H1 (cell line): ENCODE results near the gene PINLYP. TPM values are rescaled to one million over a fixed set of nuclear protein-coding genes. Genes with fewer than 3 reads are reported as not detected.

Experiments used
- CTCF ChIA-PET: fragments of 300-600 bp; sonication (Branson Sonifier 250); formaldehyde crosslinking; loops from one replicate; lab custom pipeline; 2021; ENCODE audit not compliant: partially characterized antibody; lab: Charles Lee
- POLR2A ChIA-PET: fragments of 300-600 bp; sonication (Branson Sonifier 250); formaldehyde crosslinking; loops from one replicate; lab custom pipeline; 2021; ENCODE audit warnings: inconsistent platforms; ENCODE audit not compliant: partially characterized antibody; lab: Charles Lee
- DNase-seq, 2 experiments: peaks; one replicate each; pipeline versions ENCODE4 v3.0.0 to v3.0.0-alpha.2; 2010 to 2022; ENCODE audit warnings: low spot score in 2 of 2, low read depth in 1 of 2, mixed read lengths in 1 of 2
- FAIRE-seq: peaks from 2 replicates; lab custom pipeline; 2011; peaks lifted over from hg19 to GRCh38; lab: Jason Lieb, UNC
- H2AFZ ChIP-seq: 2 replicates; pipeline ENCODE4 v1.8.1; 2012; ENCODE audit warnings: low read length, inconsistent platforms
- H2AK5ac ChIP-seq: 2 replicates; pipeline ENCODE4 v1.6.1; 2013; ENCODE audit warnings: low read depth, low read length
- H2BK120ac ChIP-seq: replicated peaks from 2 replicates; pipeline ENCODE3; 2013; ENCODE audit warnings: low read depth, low read length, inconsistent platforms
- H2BK12ac ChIP-seq: 2 replicates; pipeline ENCODE4 v1.6.1; 2013; ENCODE audit warnings: low read depth, low read length
- H2BK15ac ChIP-seq: 2 replicates; pipeline ENCODE4 v1.6.1; 2013; ENCODE audit warnings: low read length
- H2BK20ac ChIP-seq: 2 replicates; pipeline ENCODE4 v1.6.1; 2013; ENCODE audit warnings: low read length
- H2BK5ac ChIP-seq: 2 replicates; pipeline ENCODE4 v1.6.1; 2013; ENCODE audit warnings: low read depth, low read length
- H3K14ac ChIP-seq: 2 replicates; pipeline ENCODE4 v1.6.1; 2013; ENCODE audit warnings: inconsistent platforms; ENCODE audit not compliant: insufficient read length
- H3K18ac ChIP-seq: 2 replicates; pipeline ENCODE4 v1.6.1; 2013; ENCODE audit warnings: low read length; ENCODE audit errors: extremely low read depth
- H3K23ac ChIP-seq: 2 replicates; pipeline ENCODE4 v1.6.1; 2013; ENCODE audit warnings: inconsistent platforms; ENCODE audit not compliant: insufficient read length
- H3K23me2 ChIP-seq: 2 replicates; pipeline ENCODE4 v1.6.1; 2013; ENCODE audit warnings: low read depth, low read length
- H3K27ac ChIP-seq: 2 replicates; pipeline ENCODE4 v1.6.1; 2011; ENCODE audit warnings: low read depth, low read length, inconsistent platforms
- H3K27me3 ChIP-seq, 4 experiments: replicated peaks in 1 of 4; 1 replicate in 1 of 4; 2 replicates in 3 of 4; pipeline versions ENCODE4 v1.6.1 to v1.8.1; 2011 to 2013; ENCODE audit warnings: low read length in 3 of 4, mild to moderate bottlenecking in 3 of 4, inconsistent platforms in 2 of 4, mixed read lengths in 2 of 4, moderate library complexity in 1 of 4; ENCODE audit not compliant: control insufficient read depth in 3 of 4, insufficient read depth in 3 of 4; ENCODE audit errors: extremely low read depth in 1 of 4
- H3K36me3 ChIP-seq, 4 experiments: 2 replicates each; pipeline versions ENCODE4 v1.6.1 to v1.8.1; 2011 to 2013; ENCODE audit warnings: mild to moderate bottlenecking in 4 of 4, low read length in 3 of 4, moderate library complexity in 2 of 4, control low read depth in 1 of 4, inconsistent platforms in 1 of 4; ENCODE audit not compliant: insufficient read depth in 4 of 4, control insufficient read depth in 2 of 4
- H3K4ac ChIP-seq: replicated peaks from 2 replicates; pipeline ENCODE3; 2013; ENCODE audit warnings: low read length, low read depth, mixed read lengths, inconsistent platforms; ENCODE audit not compliant: insufficient read length
- H3K4me1 ChIP-seq, 4 experiments: replicated peaks in 1 of 4; 1 replicate in 1 of 4; 2 replicates in 3 of 4; pipeline versions ENCODE4 v1.6.1 to v1.8.1; 2011 to 2013; ENCODE audit warnings: low read length in 3 of 4, inconsistent platforms in 2 of 4, mixed read lengths in 1 of 4; ENCODE audit not compliant: insufficient read depth in 4 of 4, control insufficient read depth in 3 of 4
- H3K4me2 ChIP-seq, 2 experiments: 2 replicates each; pipeline versions ENCODE4 v1.6.1 to v1.8.1; 2011 to 2013; ENCODE audit warnings: low read depth in 2 of 2, low read length in 2 of 2, control low read depth in 1 of 2, inconsistent platforms in 1 of 2, mild to moderate bottlenecking in 1 of 2; ENCODE audit not compliant: insufficient read depth in 1 of 2
- H3K4me3 ChIP-seq, 4 experiments: fragments of 200-600, 300-600 bp in 1 of 4; sonication (generic), shearing (Covaris generic), sonication (Bioruptor Twin) in 1 of 4; 2 replicates each; pipeline versions ENCODE4 v1.5.1 to v1.8.1; 2011 to 2016; ENCODE audit warnings: low read length in 4 of 4, low read depth in 3 of 4, control low read depth in 2 of 4, inconsistent platforms in 2 of 4, mild to moderate bottlenecking in 2 of 4, mixed read lengths in 1 of 4, moderate library complexity in 1 of 4; ENCODE audit not compliant: insufficient read depth in 2 of 4; ENCODE audit errors: extremely low read depth in 1 of 4
- H3K56ac ChIP-seq: replicated peaks from 2 replicates; pipeline ENCODE3; 2013; ENCODE audit warnings: low read depth, mild to moderate bottlenecking, mixed read lengths, low read length, inconsistent platforms; ENCODE audit not compliant: insufficient read length
- H3K79me1 ChIP-seq: 2 replicates; pipeline ENCODE4 v1.6.1; 2013; ENCODE audit warnings: low read depth, low read length, control low read depth
- H3K79me2 ChIP-seq, 2 experiments: 2 replicates each; pipeline versions ENCODE4 v1.6.1 to v1.8.1; 2012 to 2013; ENCODE audit warnings: low read length in 2 of 2, mild to moderate bottlenecking in 2 of 2, inconsistent platforms in 1 of 2; ENCODE audit not compliant: insufficient read depth in 2 of 2, control insufficient read depth in 1 of 2
- H3K9ac ChIP-seq, 4 experiments: replicated peaks in 1 of 4; 1 replicate in 1 of 4; 2 replicates in 3 of 4; pipeline versions ENCODE4 v1.6.1 to v1.8.1; 2011 to 2013; ENCODE audit warnings: low read depth in 3 of 4, low read length in 3 of 4, control low read depth in 2 of 4, mild to moderate bottlenecking in 2 of 4, moderate library complexity in 2 of 4, inconsistent platforms in 1 of 4; ENCODE audit errors: extremely low read depth in 1 of 4
- H3K9me3 ChIP-seq, 2 experiments: 2 replicates each; pipeline versions ENCODE4 v1.6.1 to v1.8.1; 2012 to 2013; ENCODE audit warnings: mild to moderate bottlenecking in 2 of 2, moderate library complexity in 2 of 2, control low read depth in 1 of 2, inconsistent platforms in 1 of 2, low read depth in 1 of 2, low read length in 1 of 2, mixed read lengths in 1 of 2; ENCODE audit not compliant: insufficient read depth in 2 of 2
- H4K20me1 ChIP-seq, 2 experiments: replicated peaks in 1 of 2; 2 replicates each; pipeline versions ENCODE3 to v1.8.1; 2011 to 2013; ENCODE audit warnings: inconsistent platforms in 2 of 2, low read length in 2 of 2, mild to moderate bottlenecking in 1 of 2; ENCODE audit not compliant: insufficient read depth in 2 of 2, control insufficient read depth in 1 of 2
- H4K5ac ChIP-seq: 2 replicates; pipeline ENCODE4 v1.6.1; 2013; ENCODE audit warnings: low read length, low read depth, mixed read lengths, inconsistent platforms; ENCODE audit not compliant: insufficient read length
- H4K8ac ChIP-seq: 2 replicates; pipeline ENCODE4 v1.8.0; 2013; ENCODE audit warnings: mild to moderate bottlenecking, moderate library complexity, low read length, inconsistent platforms; ENCODE audit not compliant: insufficient read depth; ENCODE audit errors: extremely low read depth
- H4K91ac ChIP-seq: replicated peaks from 2 replicates; pipeline ENCODE3; 2013; ENCODE audit warnings: low read length, mixed read lengths, inconsistent platforms; ENCODE audit not compliant: insufficient read length
- CHD1 ChIP-seq: IDR thresholded peaks from 2 replicates; pipeline ENCODE4 v1.6.1; 2012; ENCODE audit warnings: low read depth, low read length, improper control_type of control experiment
- YY1 ChIP-seq: IDR thresholded peaks from 2 replicates; pipeline ENCODE4 v1.6.1; 2011; ENCODE audit warnings: low read depth, mild to moderate bottlenecking, low read length
- WGBS, 2 experiments: shearing (Covaris generic) in 1 of 2; methylation state at CpG; one replicate each; pipeline versions ENCODE4 v1.1.6 to v1.1.7; 2013 to 2015; ENCODE audit warnings: low lambda C conversion rate in 2 of 2, mixed read lengths in 2 of 2, inconsistent platforms in 1 of 2, low coverage in 1 of 2, missing lambda C conversion rate in 1 of 2; ENCODE audit not compliant: insufficient replicate concordance in 2 of 2, insufficient coverage in 1 of 2, insufficient read length in 1 of 2; ENCODE audit errors: extremely low coverage in 1 of 2, missing lambda C conversion rate in 1 of 2; 5-methylcytosine and 5-hydroxymethylcytosine counted together
- polyA plus RNA-seq, 7 experiments: library from polyadenylated mRNA; depleted of rRNA in 3 of 7; stranded (reverse) in 5 of 7; unstranded in 2 of 7; fragments of >200 nt in 5 of 7; fragments of 200-250 nt in 2 of 7; gene quantifications; 1 replicate in 5 of 7; 2 replicates in 1 of 7; 4 replicates in 1 of 7; pipeline versions ENCODE4 v1.2.1 to v1.2.3, GENCODE V29; 2011 to 2013; ENCODE audit warnings: missing spikeins in 2 of 7, mixed read lengths in 2 of 7
- total RNA-seq: library from RNA; stranded (reverse); fragmentation: NEBNext Ultra II Directional; extraction: Animal tissue kit (Norgen Biotek cat#: 25700); gene quantifications from 2 replicates; pipeline ENCODE4 v1.2.1, GENCODE V29; 2021

PINLYP gene
- total and polyA plus RNA-seq, 2 of the 8 experiments (the other 6 are each of a cell fraction or from before 2014, with no cell fraction given) = 7.5 to 31.3 TPM

DNA sequence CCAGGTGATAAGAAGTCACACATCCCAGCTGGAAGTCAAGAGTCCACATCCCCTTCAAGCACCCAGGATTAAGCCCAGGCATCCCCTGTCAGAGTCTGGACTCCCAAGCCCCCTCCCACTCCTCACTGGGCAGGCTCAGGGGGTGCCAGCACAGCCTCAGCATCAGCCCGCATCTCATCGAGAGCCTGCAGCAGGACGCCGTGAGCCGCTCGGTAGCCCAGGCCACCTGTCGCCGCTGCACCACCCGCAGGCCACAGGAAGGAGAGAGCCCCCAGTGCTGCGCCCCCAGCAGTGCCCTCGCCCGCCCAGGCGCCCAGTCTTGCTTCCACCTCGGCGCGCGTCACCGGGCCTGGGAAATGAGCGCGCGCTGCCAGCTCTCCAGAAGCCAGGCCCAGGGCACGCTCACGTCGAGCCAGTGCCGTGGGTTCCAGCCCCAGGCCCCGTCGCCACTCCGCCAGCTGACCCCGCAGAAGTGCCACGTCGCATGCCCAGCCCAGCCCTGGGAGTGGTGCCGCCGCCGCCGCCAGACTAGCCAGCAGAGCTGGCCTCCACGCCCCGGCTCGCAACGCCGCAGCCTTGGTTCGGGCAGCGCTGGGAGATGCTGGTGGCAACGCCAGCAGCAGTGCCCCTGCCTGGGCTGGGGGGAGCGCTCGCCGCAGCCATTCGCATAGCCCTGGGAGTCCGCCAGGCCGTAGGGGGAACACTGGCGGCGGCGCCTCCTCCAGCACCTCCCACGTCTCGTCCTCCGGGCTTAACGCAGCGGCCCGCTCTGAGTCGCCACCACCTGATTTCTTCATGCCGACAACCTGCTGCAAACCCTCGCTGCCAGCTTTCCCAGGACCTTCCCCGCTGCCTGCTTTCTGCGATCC lies 16.5 kb downstream of the PINLYP start:
- Histone ChIP-seq H4K20me1 (peaks cover 4 to 7% of the 10 kb centered on the region in 2 experiments), H2AFZ (no peak overlapping the region), H3K9ac (no peak overlapping the region), H2AK5ac (no peak overlapping the region), H3K9me3 (no peaks in the 10 kb centered on the region), H3K14ac (no peak overlapping the region), H2BK120ac (no peak overlapping the region), H3K4ac (no peak overlapping the region), H2BK15ac (no peak overlapping the region), H3K27ac (no peak overlapping the region), H3K4me1 (peaks cover 0 to 2% (median 0%) of the 10 kb centered on the region in 4 experiments; a peak in 5 of 7 replicates), H3K56ac (no peak overlapping the region), H3K23ac (no peak overlapping the region), H3K79me1 (peaks cover 1% of the 10 kb centered on the region), H3K36me3 (peaks cover 3 to 21% (median 8%) of the 10 kb centered on the region in 4 experiments; a peak in 5 of 8 replicates), H2BK20ac (no peak overlapping the region), H3K27me3 (no peaks in the 10 kb centered on the region), H2BK12ac (no peak overlapping the region), H4K8ac (no peak overlapping the region), H3K23me2 (peaks cover 15% of the 10 kb centered on the region; the same call in 1 of the 2 replicates), H4K5ac (no peak overlapping the region), H3K18ac (no peak overlapping the region), H3K4me2 (no peak overlapping the region), H2BK5ac (no peak overlapping the region), H3K4me3 (no peak overlapping the region), H3K79me2 (peaks cover 3 to 5% of the 10 kb centered on the region in 2 experiments), H4K91ac (no peak overlapping the region)
- CTCF ChIA-PET = interaction anchor here (0.6 to 6.5 kb wide), 5 partner anchors 23 to 1038 kb away, joined by 3 to 92 read pairs (median 4); partner anchors contain the start of gene ZNF575
- DNase-seq (no peak), FAIRE-seq (no peak)
- POLR2A ChIA-PET = interaction anchor here (1.0 to 3.3 kb wide), 4 partner anchors 11 to 36 kb away, joined by 3 to 22 read pairs (median 3); no protein-coding TSS in a partner anchor
- WGBS, 2 experiments = 96% methylated on average over 60 of the region's 63 CpGs; no CpG with 5 or more reads in 1 of the 2 experiments
- TF ChIP-seq CHD1 = no peak
- TF ChIP-seq YY1 = no peak
